KOPT-K1 (cell line): Measurements from ENCODE around the gene CHMP1A.
"Not testable (repeated sequence)": the region's sequence is repeated elsewhere in the genome, so short reads cannot be mapped to it uniquely, and the experiment has no call there.

Source experiments
- H3K27ac ChIP-seq: fragments of 200-600 bp; sonication (generic); 2 replicates; pipeline ENCODE4 v1.5.1; 2016; ENCODE audit warnings: antibody characterized with exemption, mild to moderate bottlenecking, low read depth, low read length; ENCODE audit not compliant: poor library complexity, severe bottlenecking
- H3K36me3 ChIP-seq: fragments of 200-600 bp; sonication (generic); 2 replicates; pipeline ENCODE4 v1.5.1; 2017; ENCODE audit warnings: antibody characterized with exemption, mild to moderate bottlenecking, low read length, moderate library complexity; ENCODE audit not compliant: insufficient read depth
- H3K9me3 ChIP-seq: fragments of 200-600 bp; sonication (generic); 2 replicates; pipeline ENCODE4 v1.5.1; 2017; ENCODE audit warnings: antibody characterized with exemption, low read length, mild to moderate bottlenecking; ENCODE audit not compliant: insufficient read depth, poor library complexity, severe bottlenecking

The CHMP1A gene

GRCh38 chr16:89655062-89655643 is 2.4 kb downstream of the CHMP1A start:
- Histone ChIP-seq H3K36me3 (peaks cover 52% of the 10 kb centered on the region; the same call in 1 of the 2 replicates), H3K9me3 (no peaks in the 10 kb centered on the region), H3K27ac (no peak overlapping the region)

DNA sequence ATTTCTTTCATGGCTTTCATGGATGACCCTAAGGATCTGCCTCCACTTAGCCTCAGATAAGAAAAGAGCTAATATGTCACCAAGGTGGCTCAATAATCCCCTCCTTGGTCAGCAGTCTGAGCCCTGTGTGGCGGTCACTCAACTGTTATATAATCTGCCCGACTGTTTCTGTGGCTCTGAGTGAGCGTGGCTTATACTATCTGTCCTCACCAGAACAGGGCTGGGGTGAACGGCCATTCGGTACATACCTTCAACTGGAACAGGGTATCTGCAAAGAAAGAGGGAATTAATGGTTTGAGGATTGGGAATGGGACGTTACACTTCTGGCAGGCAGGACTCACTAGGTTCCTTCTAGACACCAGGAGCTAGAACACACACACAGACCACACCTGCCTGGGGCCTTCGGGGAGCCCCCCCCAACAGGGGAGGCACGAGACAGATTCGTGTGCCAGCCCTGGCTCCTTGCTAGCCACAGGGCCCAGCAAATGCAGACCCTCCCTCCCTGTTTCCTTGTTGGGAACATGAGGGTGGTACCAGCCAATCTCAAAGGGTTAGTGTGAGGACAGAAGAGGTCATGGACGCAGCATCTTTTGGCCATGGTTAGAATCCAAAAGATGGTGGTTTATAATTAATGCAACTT is 3.7 kb downstream of the CHMP1A start:
- Histone ChIP-seq H3K9me3 (no peaks in the 10 kb centered on the region), H3K36me3 (peaks cover 55% of the 10 kb centered on the region; the same call in 1 of the 2 replicates), H3K27ac (no peak overlapping the region)

- no peak overlapping the region for H3K27ac ChIP-seq
- H3K9me3 ChIP-seq: no peaks in the 10 kb centered on the region
- peaks cover 63% of the 10 kb centered on the region for H3K36me3 ChIP-seq
Measured at GRCh38 chr16:89651584-89651983, 5.9 kb downstream of the CHMP1A start.

DNA sequence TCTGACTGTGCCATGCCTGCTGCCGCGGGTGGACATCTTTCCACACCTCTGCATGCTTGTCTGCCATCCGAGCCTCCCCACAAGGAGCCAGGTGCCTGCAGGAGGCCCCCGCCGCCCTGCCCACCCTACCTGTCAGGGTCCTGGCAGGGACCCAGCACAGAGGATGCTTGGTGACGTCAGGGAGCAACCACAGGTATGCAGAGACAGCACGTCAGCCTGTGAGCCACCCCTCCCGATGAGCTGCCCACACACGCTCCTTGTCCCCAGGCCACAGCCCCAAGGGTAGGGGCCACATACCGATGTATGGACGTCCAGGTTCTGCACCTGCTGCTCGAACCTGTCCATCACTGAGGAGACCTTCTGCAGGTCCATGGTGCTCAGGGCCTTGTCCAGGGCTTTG is 10.6 kb downstream of the CHMP1A start:
- H3K27ac ChIP-seq: no peak overlapping the region
- H3K9me3 ChIP-seq: no peaks in the 10 kb centered on the region
- peaks cover 62% of the 10 kb centered on the region for H3K36me3 ChIP-seq

DNA sequence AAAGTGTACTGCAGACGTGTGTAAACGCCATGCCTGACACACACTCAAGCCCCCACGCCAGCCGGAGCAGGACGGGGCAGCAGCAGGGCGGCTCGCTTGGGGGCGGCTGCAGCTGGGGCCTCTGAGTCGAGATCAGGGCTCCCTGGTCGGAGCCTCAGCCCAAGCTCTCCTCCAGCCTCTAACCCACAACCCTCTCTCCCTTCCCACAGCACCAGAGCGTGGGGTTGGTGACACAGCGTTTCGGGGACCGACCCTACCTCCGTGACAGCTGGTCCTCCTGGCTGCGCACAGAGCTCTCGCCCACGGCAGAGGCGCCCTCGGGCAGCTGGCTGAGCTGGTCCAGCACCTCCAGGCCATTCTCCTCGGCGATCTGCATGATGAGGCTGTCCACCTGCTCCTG is 11.2 kb downstream of the CHMP1A start:
- peaks cover 56% of the 10 kb centered on the region for H3K36me3 ChIP-seq
- H3K27ac ChIP-seq: no peak overlapping the region
- H3K9me3 ChIP-seq: no peaks in the 10 kb centered on the region

- Histone ChIP-seq H3K9me3 (no peaks in the 10 kb centered on the region), H3K36me3 (peaks cover 45% of the 10 kb centered on the region), H3K27ac (no peak overlapping the region)
Measured at GRCh38 chr16:89645122-89645521, 12.4 kb downstream of the CHMP1A start.

DNA sequence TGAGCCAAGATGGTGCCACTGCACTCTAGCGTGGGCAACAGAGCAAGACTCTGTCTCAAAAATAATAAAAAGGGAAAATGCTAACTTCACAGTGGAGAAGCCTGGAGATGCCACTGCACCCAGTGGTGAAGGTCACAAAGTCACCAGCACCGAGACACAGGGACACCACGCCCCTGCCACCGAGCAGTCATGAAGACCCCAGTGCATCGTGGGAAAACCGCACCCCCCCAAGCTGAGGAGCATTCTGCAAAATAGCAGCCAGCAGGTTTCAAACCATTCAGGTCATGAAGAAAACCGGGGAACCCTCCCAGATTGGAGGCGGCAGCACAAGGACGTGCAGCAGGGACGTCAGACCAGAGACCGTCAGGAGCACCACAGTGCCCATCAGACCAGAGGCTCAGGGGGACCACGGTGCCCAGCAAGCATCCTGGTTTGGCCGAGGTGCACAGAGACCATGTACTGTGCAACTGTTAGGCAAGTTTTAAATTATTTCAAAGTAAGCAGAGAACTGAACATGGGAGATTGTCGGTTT is 13.7 kb downstream of the CHMP1A start:
- Histone ChIP-seq H3K9me3 (no peaks in the 10 kb centered on the region), H3K36me3 (peaks cover 34% of the 10 kb centered on the region), H3K27ac (no peak overlapping the region)

DNA sequence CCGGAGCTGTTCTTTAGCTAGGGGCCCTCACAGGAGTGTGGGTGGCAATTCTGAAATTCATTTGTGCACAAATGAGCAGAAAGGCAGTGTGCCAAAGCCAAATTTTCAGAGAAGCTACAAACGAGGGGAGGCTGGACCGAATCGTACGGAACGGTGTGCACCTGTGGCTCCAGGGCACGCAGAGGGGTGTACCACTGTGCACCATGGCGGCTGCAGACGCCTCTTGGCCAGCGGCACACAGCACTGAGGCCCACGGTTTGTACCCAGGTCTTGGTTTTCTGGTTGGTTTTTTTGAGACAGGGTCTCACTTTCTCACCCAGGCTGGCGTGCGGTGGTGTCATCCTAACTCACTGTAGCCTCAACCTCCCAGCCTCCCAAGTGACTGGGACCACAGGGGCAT is 14.9 kb downstream of the CHMP1A start:
- H3K36me3 ChIP-seq: peaks cover 34% of the 10 kb centered on the region
- H3K27ac ChIP-seq: no peak overlapping the region

DNA sequence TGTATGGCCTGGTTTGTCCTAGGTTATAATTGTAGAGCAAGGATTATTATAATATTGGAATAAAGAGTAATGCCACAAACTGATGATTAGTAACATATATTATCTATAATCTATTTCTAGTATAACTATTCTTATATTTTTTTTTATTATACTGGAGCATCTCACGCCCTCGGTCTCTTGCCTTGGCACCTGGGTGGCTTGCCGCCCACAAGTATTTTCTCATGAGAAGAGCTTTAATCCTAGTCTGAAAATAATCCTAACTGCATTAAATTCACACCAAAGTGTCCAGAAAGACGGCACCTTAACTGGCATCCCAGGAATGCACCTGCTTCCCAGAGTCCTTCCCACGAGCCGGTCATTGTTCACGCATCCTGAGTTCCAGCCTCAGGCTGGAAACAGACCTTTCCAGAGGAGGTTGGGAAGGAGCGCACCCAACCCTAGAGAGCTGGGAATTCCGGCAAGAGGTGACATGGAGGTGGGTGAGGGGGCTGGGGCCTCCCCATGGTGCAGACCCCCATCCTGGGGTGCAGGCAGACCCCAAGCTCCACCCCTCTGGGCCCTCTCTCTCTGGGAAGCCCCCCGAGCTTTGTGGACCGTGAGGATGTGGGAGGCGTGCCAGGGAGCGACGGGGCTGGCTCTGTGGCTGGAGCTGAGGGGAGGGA is 15.9 kb downstream of the CHMP1A start:
- no peaks in the 10 kb centered on the region for H3K9me3 ChIP-seq

More for the DNA sequence above, 14.9 kb downstream of the CHMP1A start:
- no peaks in the 10 kb centered on the region for H3K9me3 ChIP-seq

GRCh38 chr16:89639385-89639784 is 18.1 kb downstream of the CHMP1A start:
- H3K27ac ChIP-seq: no peak overlapping the region
- H3K36me3 ChIP-seq: peaks cover 4% of the 10 kb centered on the region; the same call in 1 of the 2 replicates
- H3K9me3 ChIP-seq: no peaks in the 10 kb centered on the region

More for the DNA sequence above, 15.9 kb downstream of the CHMP1A start:
- Histone ChIP-seq H3K27ac (no peak overlapping the region), H3K36me3 (peaks cover 26% of the 10 kb centered on the region)

GRCh38 chr16:89638455-89638854 is 19.1 kb downstream of the CHMP1A start:
- Histone ChIP-seq H3K27ac (no peak overlapping the region), H3K9me3 (no peaks in the 10 kb centered on the region), H3K36me3 (no peaks in the 10 kb centered on the region)

DNA sequence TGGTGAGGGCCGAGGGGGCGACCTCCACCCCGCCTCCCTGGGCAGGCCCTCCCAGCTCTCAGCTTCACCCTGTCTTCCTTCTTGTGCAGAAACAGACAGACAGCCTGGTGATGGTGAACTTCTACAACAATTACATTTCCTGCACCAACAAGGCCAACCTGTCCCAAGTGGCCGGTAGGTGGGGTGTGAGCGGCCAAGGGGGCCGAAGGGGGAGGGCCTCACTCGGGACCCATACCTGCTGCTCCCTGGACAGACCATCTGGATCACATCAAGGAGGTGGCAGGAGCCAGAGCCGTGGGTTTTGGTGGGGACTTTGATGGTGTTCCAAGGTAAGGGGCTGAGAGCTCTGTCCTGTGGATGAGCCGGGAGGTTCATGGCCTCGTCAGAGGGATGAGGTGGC is 20.1 kb downstream of the CHMP1A start:
- Histone ChIP-seq H3K9me3 (no peaks in the 10 kb centered on the region), H3K36me3 (no peaks in the 10 kb centered on the region), H3K27ac (no peak overlapping the region)

- H3K27ac ChIP-seq: no peak overlapping the region
- no peaks in the 10 kb centered on the region for H3K36me3 ChIP-seq
- H3K9me3 ChIP-seq: no peaks in the 10 kb centered on the region
Measured at GRCh38 chr16:89636663-89637062, 20.8 kb downstream of the CHMP1A start.

GRCh38 chr16:89634463-89635385 is 22.8 kb downstream of the CHMP1A start:
- not testable (repeated sequence) for H3K9me3 ChIP-seq, H3K27ac ChIP-seq, H3K36me3 ChIP-seq
